H1 (cell line): ENCODE results near the gene CPED1. TPM values are rescaled to one million over a fixed set of nuclear protein-coding genes. Genes with fewer than 3 reads are reported as not detected.

ENCODE experiments used
- RFX5 ChIP-seq: IDR thresholded peaks from 2 replicates; pipeline ENCODE4 v1.6.1; 2011; ENCODE audit warnings: low read depth, low read length, improper control_type of control experiment, borderline replicate concordance
- SIX5 ChIP-seq: IDR thresholded peaks from 2 replicates; pipeline ENCODE4 v1.6.1; 2011; ENCODE audit warnings: mild to moderate bottlenecking, low read depth, low read length
- polyA plus RNA-seq, 7 experiments: library from polyadenylated mRNA; depleted of rRNA in 3 of 7; stranded (reverse) in 5 of 7; unstranded in 2 of 7; fragments of >200 nt in 5 of 7; fragments of 200-250 nt in 2 of 7; gene quantifications; 1 replicate in 5 of 7; 2 replicates in 1 of 7; 4 replicates in 1 of 7; pipeline versions ENCODE4 v1.2.1 to v1.2.3, GENCODE V29; 2011 to 2013; ENCODE audit warnings: missing spikeins in 2 of 7, mixed read lengths in 2 of 7
- total RNA-seq: library from RNA; stranded (reverse); fragmentation: NEBNext Ultra II Directional; extraction: Animal tissue kit (Norgen Biotek cat#: 25700); gene quantifications from 2 replicates; pipeline ENCODE4 v1.2.1, GENCODE V29; 2021

The CPED1 gene
- total and polyA plus RNA-seq, 2 of the 8 experiments (the other 6 are each of a cell fraction or from before 2014, with no cell fraction given) = 0.08 to 0.39 TPM

GRCh38 chr7:121002048-121002756 is 13.7 kb downstream of the CPED1 start (continued):
- TF ChIP-seq SIX5 (no peak), RFX5 (no peak)
